Progenitor cell of endocrine pancreas (in vitro differentiated cells): ENCODE results near the gene RFX2. TPM values are rescaled to one million over a fixed set of nuclear protein-coding genes. Genes with fewer than 3 reads are reported as not detected.
A peak's percentile ranks its signal among the peaks of the same experiment; 100 is the strongest.

Experiments
- DNase-seq: peaks from one replicate; pipeline ENCODE4 v3.0.0; 2021; ENCODE audit warnings: low spot score; ENCODE audit not compliant: unreplicated experiment
- H3K27ac Mint-ChIP-seq: 2 replicates; pipeline ENCODE4 v1.8.0; 2021; ENCODE audit warnings: mild to moderate bottlenecking, moderate library complexity, mixed read lengths
- H3K27me3 Mint-ChIP-seq: 2 replicates; pipeline ENCODE4 v1.8.0; 2021; ENCODE audit warnings: mixed read lengths
- H3K36me3 Mint-ChIP-seq: 2 replicates; pipeline ENCODE4 v1.8.0; 2022; ENCODE audit warnings: mixed read lengths; ENCODE audit not compliant: insufficient read depth
- H3K4me1 Mint-ChIP-seq: 2 replicates; pipeline ENCODE4 v1.8.0; 2021; ENCODE audit warnings: low read depth, mixed read lengths
- H3K4me3 Mint-ChIP-seq: 2 replicates; pipeline ENCODE4 v1.8.0; 2021; ENCODE audit warnings: low read depth, mild to moderate bottlenecking, moderate library complexity, mixed read lengths
- H3K9me3 Mint-ChIP-seq: 2 replicates; pipeline ENCODE4 v1.8.0; 2021; ENCODE audit warnings: low read depth, mixed read lengths
- total RNA-seq: library from RNA; stranded (reverse); gene quantifications from 2 replicates; pipeline ENCODE4 v1.2.1, GENCODE V29; 2021
- TF ChIP-seq, protein P1 (sequence below): fragments of 200-600 bp; sonication (generic); IDR thresholded peaks from one replicate; pipeline ENCODE4 v1.5.0; 2021; ENCODE audit warnings: antibody characterized with exemption, mild to moderate bottlenecking; ENCODE audit not compliant: unreplicated experiment

RFX2 gene
- total RNA-seq, 1 donor from 2014 or later: 24.2 TPM

DNA sequence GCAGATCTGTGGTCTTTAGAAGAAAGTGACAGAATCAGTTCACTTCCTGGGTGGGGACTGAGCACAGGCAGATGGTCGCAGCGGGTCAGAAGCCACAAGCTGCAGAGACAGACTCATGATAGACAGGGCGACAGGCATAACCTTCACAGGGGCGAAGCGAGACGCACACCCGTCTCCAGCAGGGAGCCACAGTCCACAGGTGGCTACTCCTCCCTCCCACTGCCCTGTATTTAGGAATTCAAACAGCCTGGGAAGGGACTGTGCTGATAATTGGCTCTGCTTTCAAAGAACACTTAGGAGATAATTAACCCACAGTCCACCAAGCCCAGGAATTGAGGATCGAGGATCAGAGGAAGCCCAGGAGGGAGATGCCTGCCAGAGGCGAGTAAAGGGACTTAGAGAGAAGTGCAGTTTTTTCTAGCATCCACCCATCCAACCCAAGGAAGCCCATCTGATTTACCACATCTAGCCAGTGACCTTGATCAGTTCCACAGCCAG, 23.2 kb downstream of the RFX2 start:
- Mint-ChIP-seq H3K9me3 (no peaks in the 10 kb centered on the region), H3K27me3 (no peaks in the 10 kb centered on the region), H3K27ac (peak overlapping the region; percentile 99), H3K36me3 (no peaks in the 10 kb centered on the region), H3K4me1 (peaks cover 34% of the 10 kb centered on the region), H3K4me3 (peak overlapping the region; percentile 43)
- DNase-seq: no peak
- TF ChIP-seq, protein P1, sequence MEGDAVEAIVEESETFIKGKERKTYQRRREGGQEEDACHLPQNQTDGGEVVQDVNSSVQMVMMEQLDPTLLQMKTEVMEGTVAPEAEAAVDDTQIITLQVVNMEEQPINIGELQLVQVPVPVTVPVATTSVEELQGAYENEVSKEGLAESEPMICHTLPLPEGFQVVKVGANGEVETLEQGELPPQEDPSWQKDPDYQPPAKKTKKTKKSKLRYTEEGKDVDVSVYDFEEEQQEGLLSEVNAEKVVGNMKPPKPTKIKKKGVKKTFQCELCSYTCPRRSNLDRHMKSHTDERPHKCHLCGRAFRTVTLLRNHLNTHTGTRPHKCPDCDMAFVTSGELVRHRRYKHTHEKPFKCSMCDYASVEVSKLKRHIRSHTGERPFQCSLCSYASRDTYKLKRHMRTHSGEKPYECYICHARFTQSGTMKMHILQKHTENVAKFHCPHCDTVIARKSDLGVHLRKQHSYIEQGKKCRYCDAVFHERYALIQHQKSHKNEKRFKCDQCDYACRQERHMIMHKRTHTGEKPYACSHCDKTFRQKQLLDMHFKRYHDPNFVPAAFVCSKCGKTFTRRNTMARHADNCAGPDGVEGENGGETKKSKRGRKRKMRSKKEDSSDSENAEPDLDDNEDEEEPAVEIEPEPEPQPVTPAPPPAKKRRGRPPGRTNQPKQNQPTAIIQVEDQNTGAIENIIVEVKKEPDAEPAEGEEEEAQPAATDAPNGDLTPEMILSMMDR: no peak

DNA sequence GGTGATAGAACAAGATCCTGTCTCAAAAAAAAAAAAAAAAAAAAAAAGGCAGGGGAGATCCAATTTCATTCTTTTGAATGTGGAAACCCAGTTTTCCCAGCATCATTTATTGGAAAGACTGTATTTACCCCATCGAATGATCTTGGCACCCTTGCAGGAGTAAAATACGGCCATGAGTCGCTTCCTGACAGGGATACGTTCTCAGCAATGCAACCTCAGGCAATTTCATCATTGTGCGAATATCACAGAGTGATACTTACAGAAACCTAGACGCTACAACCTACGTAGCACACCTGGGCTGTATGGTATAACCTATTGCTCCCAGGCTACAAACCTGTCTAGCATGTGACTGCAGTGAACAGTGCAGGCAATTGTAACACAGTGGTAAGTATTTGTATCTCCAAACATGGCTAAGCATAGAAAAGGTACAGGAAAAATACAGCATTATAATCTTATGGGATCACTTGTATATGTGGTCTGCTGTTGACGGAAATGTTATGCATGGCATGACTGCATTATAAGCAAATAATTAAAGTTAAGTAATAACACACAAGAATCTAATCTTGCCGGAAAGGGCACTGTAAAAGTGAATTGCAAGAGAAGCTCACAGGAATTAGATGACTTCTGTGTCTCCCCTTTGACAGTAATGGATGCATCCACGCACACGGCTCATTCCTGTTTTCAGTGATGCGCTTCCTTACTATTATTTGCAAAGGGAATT, 24.1 kb downstream of the RFX2 start:
- H3K27ac Mint-ChIP-seq: peak overlapping the region; percentile 99
- no peak for DNase-seq
- no peaks in the 10 kb centered on the region for H3K27me3 Mint-ChIP-seq
- no peak overlapping the region for H3K4me3 Mint-ChIP-seq
- TF ChIP-seq, protein P1: no peak
- no peaks in the 10 kb centered on the region for H3K36me3 Mint-ChIP-seq
- peaks cover 25% of the 10 kb centered on the region for H3K4me1 Mint-ChIP-seq
- H3K9me3 Mint-ChIP-seq: no peaks in the 10 kb centered on the region

DNA sequence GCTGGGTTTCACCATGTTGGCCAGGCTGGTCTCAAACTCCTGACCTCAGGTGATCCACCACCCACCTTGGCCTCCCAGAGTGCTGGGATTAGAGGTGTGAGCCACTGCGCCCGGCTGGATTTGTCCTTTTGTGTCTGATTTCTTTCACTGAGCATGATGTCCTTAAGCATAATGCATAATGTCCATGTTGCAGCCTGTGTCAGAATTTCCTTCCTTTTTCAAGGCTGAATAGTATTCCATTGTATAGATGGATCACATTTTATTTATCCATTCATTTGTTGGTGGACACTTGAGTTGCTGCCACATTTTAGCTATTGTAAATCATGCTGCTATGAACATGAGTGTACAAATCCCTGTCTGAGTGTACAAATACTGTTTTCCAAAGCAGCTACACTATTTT, 25.5 kb downstream of the RFX2 start:
- no peak for DNase-seq
- Mint-ChIP-seq H3K27me3 (no peaks in the 10 kb centered on the region), H3K27ac (no peak overlapping the region), H3K4me3 (no peak overlapping the region), H3K4me1 (peaks cover 23% of the 10 kb centered on the region), H3K9me3 (no peaks in the 10 kb centered on the region), H3K36me3 (no peaks in the 10 kb centered on the region)
- TF ChIP-seq, protein P1: no peak

DNA sequence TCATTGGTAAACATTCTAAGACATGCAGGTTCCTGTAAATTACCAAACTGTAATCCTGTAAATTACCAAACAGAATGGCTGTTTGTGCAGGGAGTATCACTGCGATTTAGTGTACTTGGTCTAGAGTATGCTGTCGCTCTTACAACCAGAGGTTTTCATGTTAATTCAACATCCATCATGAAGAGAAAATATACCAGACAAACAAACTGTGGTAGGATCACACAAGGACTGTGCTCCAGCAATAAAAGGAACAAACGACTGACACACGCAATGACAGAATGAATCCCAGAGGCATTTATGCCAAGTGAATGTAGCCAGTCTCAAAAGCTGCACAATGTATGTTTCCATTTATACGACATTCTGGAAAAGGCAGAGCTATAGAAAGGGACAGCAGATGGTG, 31.2 kb downstream of the RFX2 start:
- Mint-ChIP-seq H3K36me3 (no peaks in the 10 kb centered on the region), H3K27me3 (no peaks in the 10 kb centered on the region), H3K27ac (peak overlapping the region; percentile 46), H3K4me1 (peaks cover 19% of the 10 kb centered on the region), H3K9me3 (no peaks in the 10 kb centered on the region), H3K4me3 (no peak overlapping the region)
- no peak for DNase-seq
- TF ChIP-seq, protein P1: no peak

DNA sequence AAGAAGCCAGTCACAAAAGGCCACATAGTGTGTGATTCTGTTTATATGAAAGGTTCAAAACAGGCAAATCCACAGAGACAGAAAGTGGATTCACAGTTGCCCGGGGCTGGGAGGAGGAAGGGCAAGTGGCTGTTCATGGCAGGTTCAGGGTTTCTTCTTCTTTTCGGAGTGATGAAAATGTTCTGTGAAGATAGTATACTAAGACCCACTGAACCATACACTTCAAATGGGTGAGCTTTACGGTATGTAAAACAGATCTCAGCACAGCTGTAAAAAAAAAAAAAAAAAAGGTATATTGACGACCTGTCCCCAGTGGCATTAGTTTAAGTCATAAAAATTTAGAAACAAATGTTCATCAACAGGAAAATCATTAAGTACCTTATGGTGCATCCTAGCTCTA, 32.2 kb downstream of the RFX2 start:
- no peak overlapping the region for H3K4me3 Mint-ChIP-seq
- no peaks in the 10 kb centered on the region for H3K9me3 Mint-ChIP-seq
- H3K36me3 Mint-ChIP-seq: no peaks in the 10 kb centered on the region
- DNase-seq: no peak
- H3K4me1 Mint-ChIP-seq: peaks cover 23% of the 10 kb centered on the region
- TF ChIP-seq, protein P1: no peak
- peak overlapping the region; percentile 7 for H3K27ac Mint-ChIP-seq
- H3K27me3 Mint-ChIP-seq: no peaks in the 10 kb centered on the region
